Liver (tissue), 9 donors: ENCODE measurements around the gene TMEM165. TPM values are rescaled to one million over a fixed set of nuclear protein-coding genes. Genes with fewer than 3 reads are reported as not detected.

Source experiments
- DNase-seq: peaks from one replicate; pipeline ENCODE4 v3.0.0-alpha.2; 2017; ENCODE audit warnings: low spot score
- H3K27ac ChIP-seq, 2 donors: one replicate each; pipeline ENCODE4 v1.7.0; 2013; ENCODE audit warnings: inconsistent platforms in 2 of 2, low read length in 2 of 2, control low read depth in 1 of 2, low read depth in 1 of 2, mild to moderate bottlenecking in 1 of 2
- H3K27me3 ChIP-seq, 4 donors: one replicate each; pipeline versions ENCODE4 v1.6.1 to v1.7.0; 2013; ENCODE audit warnings: low read length in 3 of 4, inconsistent platforms in 1 of 4, mild to moderate bottlenecking in 1 of 4, moderate library complexity in 1 of 4; ENCODE audit not compliant: control insufficient read depth in 4 of 4, insufficient read depth in 4 of 4
- H3K36me3 ChIP-seq, 4 donors: one replicate each; pipeline versions ENCODE4 v1.6.1 to v1.7.0; 2013; ENCODE audit warnings: low read length in 3 of 4, mild to moderate bottlenecking in 3 of 4, low read depth in 1 of 4, moderate library complexity in 1 of 4; ENCODE audit not compliant: control insufficient read depth in 4 of 4, insufficient read depth in 3 of 4
- H3K4me1 ChIP-seq, 4 donors: one replicate each; pipeline versions ENCODE4 v1.6.1 to v1.7.0; 2013; ENCODE audit warnings: low read length in 3 of 4, mild to moderate bottlenecking in 3 of 4, moderate library complexity in 1 of 4; ENCODE audit not compliant: control insufficient read depth in 4 of 4, insufficient read depth in 4 of 4
- H3K4me3 ChIP-seq, 3 donors: one replicate each; pipeline versions ENCODE4 v1.6.1 to v1.7.0; 2013; ENCODE audit warnings: low read length in 3 of 3, control low read depth in 1 of 3, low read depth in 1 of 3, mild to moderate bottlenecking in 1 of 3
- H3K9ac ChIP-seq, 2 donors: one replicate each; pipeline ENCODE4 v1.7.0; 2013; ENCODE audit warnings: low read length in 2 of 2, mild to moderate bottlenecking in 2 of 2, moderate library complexity in 2 of 2, control low read depth in 1 of 2, low read depth in 1 of 2
- H3K9me3 ChIP-seq, 4 donors: one replicate each; pipeline versions ENCODE4 v1.6.1 to v1.7.0; 2013; ENCODE audit warnings: low read length in 3 of 4; ENCODE audit not compliant: control insufficient read depth in 4 of 4
- EGR1 ChIP-seq, 2 donors: IDR thresholded peaks; 2 replicates each; pipeline ENCODE4 v1.6.1; 2016 to 2018; ENCODE audit warnings: antibody characterized with exemption in 2 of 2, low read depth in 2 of 2
- FOXA1 ChIP-seq: IDR thresholded peaks from 2 replicates; pipeline ENCODE4 v1.6.1; 2016; ENCODE audit warnings: antibody characterized with exemption
- FOXA2 ChIP-seq: IDR thresholded peaks from 2 replicates; pipeline ENCODE4 v1.6.1; 2016; ENCODE audit warnings: antibody characterized with exemption
- GABPA ChIP-seq, 2 donors: IDR thresholded peaks in 1 of 2; conservative IDR thresholded peaks in 1 of 2; 2 replicates each; pipeline ENCODE4 v1.6.1; 2016; ENCODE audit warnings: antibody characterized with exemption in 2 of 2, mild to moderate bottlenecking in 1 of 2, moderate library complexity in 1 of 2
- HNF4A ChIP-seq, 2 donors: conservative IDR thresholded peaks; 2 replicates each; pipeline ENCODE4 v1.6.1; 2016; ENCODE audit warnings: antibody characterized with exemption in 2 of 2, mild to moderate bottlenecking in 2 of 2
- HNF4G ChIP-seq: IDR thresholded peaks from 2 replicates; pipeline ENCODE4 v1.6.1; 2016; ENCODE audit warnings: antibody characterized with exemption
- JUND ChIP-seq, 2 donors: IDR thresholded peaks; 2 replicates each; pipeline ENCODE4 v1.6.1; 2016; ENCODE audit warnings: antibody characterized with exemption in 2 of 2
- NR2F2 ChIP-seq: IDR thresholded peaks from 2 replicates; pipeline ENCODE4 v1.6.1; 2016; ENCODE audit warnings: antibody characterized with exemption
- RAD21 ChIP-seq, 2 donors: IDR thresholded peaks; 2 replicates each; pipeline ENCODE4 v1.6.1; 2016; ENCODE audit warnings: antibody characterized with exemption in 2 of 2, mild to moderate bottlenecking in 2 of 2
- SP1 ChIP-seq: IDR thresholded peaks from 2 replicates; pipeline ENCODE4 v1.6.1; 2018; ENCODE audit warnings: antibody characterized with exemption, mild to moderate bottlenecking
- YY1 ChIP-seq: IDR thresholded peaks from 2 replicates; pipeline ENCODE4 v1.6.1; 2016; ENCODE audit warnings: antibody characterized with exemption, mild to moderate bottlenecking
- WGBS: extraction: QIAGEN DNeasy Blood & Tissue Kit; methylation state at CpG from one replicate; pipeline ENCODE4 v1.1.7; 2013; 5-methylcytosine and 5-hydroxymethylcytosine counted together
- polyA plus RNA-seq, 2 donors: library from polyadenylated mRNA; stranded (reverse) in 1 of 2; unstranded in 1 of 2; fragments of 200-250 nt in 1 of 2; fragments of >200 nt in 1 of 2; fragmentation: Nextera tagmentation in 1 of 2; extraction: Ambion mirVana in 1 of 2; gene quantifications; one replicate each; pipeline versions ENCODE4 v1.2.1 to v1.2.3, GENCODE V29; 2013 to 2015
- total RNA-seq, 2 donors: library from RNA; depleted of rRNA; stranded (reverse); fragments of >200 nt; gene quantifications; one replicate each; pipeline ENCODE4 v1.2.3, GENCODE V29; 2014
- TF ChIP-seq, protein P1 (sequence below): IDR thresholded peaks from 2 replicates; pipeline ENCODE4 v1.6.1; 2016; ENCODE audit warnings: antibody characterized with exemption
- TF ChIP-seq, protein P2 (sequence below): IDR thresholded peaks from 2 replicates; pipeline ENCODE4 v1.6.1; 2016; ENCODE audit warnings: antibody characterized with exemption
- TF ChIP-seq, protein P3 (sequence below): fragments of 150-350 bp; IDR thresholded peaks from 2 replicates; pipeline ENCODE4 v1.5.1; 2017; ENCODE audit warnings: improper control_type of control experiment, low read depth, low read length; ENCODE audit not compliant: missing input control
- TF ChIP-seq, protein P4 (sequence below): IDR thresholded peaks from 2 replicates; pipeline ENCODE4 v1.6.1; 2016; ENCODE audit warnings: antibody characterized with exemption, mild to moderate bottlenecking
- TF ChIP-seq, protein P5 (sequence below): IDR thresholded peaks from 2 replicates; pipeline ENCODE4 v1.6.1; 2016; ENCODE audit warnings: antibody characterized with exemption
- donor health status: healthy.
- donor health status: healthy.
- donor health status: healthy.
- donor health status: healthy.
- donor health status: healthy.

The TMEM165 gene
- total and polyA plus RNA-seq, 4 donors, result 16.4 to 42.1 (median 29.1) TPM

DNA sequence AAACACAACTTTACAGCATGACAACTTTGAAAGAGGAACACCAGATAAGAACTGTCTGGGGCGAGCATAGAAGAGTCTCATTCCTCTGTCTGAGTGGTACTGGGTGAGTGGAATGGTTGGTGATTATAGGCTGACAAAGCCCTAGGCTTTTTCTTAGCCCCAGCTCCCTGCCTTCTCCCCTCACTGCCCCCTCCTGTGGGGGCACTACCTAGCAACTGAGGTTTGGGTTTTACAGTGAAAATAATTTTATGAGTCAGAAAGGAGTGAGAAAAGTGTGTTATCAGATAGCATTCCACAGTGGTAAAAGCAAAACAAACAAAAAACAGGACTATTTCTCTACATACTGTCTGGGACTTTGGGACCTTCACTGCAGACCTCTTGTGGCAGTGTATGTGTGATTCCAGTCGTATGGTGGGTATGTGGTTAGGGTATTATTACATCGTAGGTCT is 10.5 kb upstream of the TMEM165 start:
- Histone ChIP-seq H3K4me1 (no peaks in the 10 kb centered on the region), H3K27ac (no peak overlapping the region), H3K27me3 (no peaks in the 10 kb centered on the region), H3K36me3 (no peaks in the 10 kb centered on the region), H3K9ac (no peak overlapping the region), H3K9me3 (no peaks in the 10 kb centered on the region), H3K4me3 (no peak overlapping the region)
- no peak for DNase-seq
- WGBS, result 81% methylated on average over 3 of the region's 3 CpGs
- TF ChIP-seq FOXA1 (no peak), HNF4G (no peak), NR2F2 (no peak)
- TF ChIP-seq, protein P1, sequence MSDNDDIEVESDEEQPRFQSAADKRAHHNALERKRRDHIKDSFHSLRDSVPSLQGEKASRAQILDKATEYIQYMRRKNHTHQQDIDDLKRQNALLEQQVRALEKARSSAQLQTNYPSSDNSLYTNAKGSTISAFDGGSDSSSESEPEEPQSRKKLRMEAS, result no peak

DNA sequence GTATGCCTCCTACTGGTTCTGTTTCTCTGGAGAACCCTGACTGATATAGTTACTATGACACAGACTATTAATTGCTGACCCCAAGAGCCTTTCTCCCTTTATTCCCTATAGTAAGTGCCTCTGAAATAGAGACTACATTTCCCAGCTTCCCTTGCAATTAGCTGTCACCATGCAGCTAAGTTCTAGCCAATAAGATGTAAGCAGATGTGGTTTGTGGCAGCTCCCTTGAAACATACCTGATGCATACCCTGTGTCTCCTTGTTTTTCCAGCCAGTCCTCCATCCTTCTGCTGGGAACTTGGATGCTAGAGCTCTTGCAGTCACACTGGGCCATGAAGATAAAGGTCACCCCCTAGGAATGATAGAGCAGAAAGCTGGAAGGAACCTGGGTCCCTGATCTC is 9.7 kb upstream of the TMEM165 start:
- Histone ChIP-seq H3K4me1 (no peaks in the 10 kb centered on the region), H3K27me3 (no peaks in the 10 kb centered on the region), H3K9ac (no peak overlapping the region), H3K27ac (no peak overlapping the region), H3K4me3 (no peak overlapping the region), H3K9me3 (no peaks in the 10 kb centered on the region), H3K36me3 (no peaks in the 10 kb centered on the region)
- TF ChIP-seq FOXA1, result no peak
- TF ChIP-seq, protein P1, result no peak
- TF ChIP-seq, protein P2, sequence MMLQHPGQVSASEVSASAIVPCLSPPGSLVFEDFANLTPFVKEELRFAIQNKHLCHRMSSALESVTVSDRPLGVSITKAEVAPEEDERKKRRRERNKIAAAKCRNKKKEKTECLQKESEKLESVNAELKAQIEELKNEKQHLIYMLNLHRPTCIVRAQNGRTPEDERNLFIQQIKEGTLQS, result no peak
- no peak for TF ChIP-seq HNF4A (conservative IDR thresholded peaks at IDR 0.05)
- TF ChIP-seq, protein P3, sequence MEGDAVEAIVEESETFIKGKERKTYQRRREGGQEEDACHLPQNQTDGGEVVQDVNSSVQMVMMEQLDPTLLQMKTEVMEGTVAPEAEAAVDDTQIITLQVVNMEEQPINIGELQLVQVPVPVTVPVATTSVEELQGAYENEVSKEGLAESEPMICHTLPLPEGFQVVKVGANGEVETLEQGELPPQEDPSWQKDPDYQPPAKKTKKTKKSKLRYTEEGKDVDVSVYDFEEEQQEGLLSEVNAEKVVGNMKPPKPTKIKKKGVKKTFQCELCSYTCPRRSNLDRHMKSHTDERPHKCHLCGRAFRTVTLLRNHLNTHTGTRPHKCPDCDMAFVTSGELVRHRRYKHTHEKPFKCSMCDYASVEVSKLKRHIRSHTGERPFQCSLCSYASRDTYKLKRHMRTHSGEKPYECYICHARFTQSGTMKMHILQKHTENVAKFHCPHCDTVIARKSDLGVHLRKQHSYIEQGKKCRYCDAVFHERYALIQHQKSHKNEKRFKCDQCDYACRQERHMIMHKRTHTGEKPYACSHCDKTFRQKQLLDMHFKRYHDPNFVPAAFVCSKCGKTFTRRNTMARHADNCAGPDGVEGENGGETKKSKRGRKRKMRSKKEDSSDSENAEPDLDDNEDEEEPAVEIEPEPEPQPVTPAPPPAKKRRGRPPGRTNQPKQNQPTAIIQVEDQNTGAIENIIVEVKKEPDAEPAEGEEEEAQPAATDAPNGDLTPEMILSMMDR, result no peak
- no peak for TF ChIP-seq HNF4G
- TF ChIP-seq, protein P4, sequence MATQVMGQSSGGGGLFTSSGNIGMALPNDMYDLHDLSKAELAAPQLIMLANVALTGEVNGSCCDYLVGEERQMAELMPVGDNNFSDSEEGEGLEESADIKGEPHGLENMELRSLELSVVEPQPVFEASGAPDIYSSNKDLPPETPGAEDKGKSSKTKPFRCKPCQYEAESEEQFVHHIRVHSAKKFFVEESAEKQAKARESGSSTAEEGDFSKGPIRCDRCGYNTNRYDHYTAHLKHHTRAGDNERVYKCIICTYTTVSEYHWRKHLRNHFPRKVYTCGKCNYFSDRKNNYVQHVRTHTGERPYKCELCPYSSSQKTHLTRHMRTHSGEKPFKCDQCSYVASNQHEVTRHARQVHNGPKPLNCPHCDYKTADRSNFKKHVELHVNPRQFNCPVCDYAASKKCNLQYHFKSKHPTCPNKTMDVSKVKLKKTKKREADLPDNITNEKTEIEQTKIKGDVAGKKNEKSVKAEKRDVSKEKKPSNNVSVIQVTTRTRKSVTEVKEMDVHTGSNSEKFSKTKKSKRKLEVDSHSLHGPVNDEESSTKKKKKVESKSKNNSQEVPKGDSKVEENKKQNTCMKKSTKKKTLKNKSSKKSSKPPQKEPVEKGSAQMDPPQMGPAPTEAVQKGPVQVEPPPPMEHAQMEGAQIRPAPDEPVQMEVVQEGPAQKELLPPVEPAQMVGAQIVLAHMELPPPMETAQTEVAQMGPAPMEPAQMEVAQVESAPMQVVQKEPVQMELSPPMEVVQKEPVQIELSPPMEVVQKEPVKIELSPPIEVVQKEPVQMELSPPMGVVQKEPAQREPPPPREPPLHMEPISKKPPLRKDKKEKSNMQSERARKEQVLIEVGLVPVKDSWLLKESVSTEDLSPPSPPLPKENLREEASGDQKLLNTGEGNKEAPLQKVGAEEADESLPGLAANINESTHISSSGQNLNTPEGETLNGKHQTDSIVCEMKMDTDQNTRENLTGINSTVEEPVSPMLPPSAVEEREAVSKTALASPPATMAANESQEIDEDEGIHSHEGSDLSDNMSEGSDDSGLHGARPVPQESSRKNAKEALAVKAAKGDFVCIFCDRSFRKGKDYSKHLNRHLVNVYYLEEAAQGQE, result no peak
- TF ChIP-seq JUND (IDR thresholded peaks at IDR 0.05), result no peak
- TF ChIP-seq, protein P5, sequence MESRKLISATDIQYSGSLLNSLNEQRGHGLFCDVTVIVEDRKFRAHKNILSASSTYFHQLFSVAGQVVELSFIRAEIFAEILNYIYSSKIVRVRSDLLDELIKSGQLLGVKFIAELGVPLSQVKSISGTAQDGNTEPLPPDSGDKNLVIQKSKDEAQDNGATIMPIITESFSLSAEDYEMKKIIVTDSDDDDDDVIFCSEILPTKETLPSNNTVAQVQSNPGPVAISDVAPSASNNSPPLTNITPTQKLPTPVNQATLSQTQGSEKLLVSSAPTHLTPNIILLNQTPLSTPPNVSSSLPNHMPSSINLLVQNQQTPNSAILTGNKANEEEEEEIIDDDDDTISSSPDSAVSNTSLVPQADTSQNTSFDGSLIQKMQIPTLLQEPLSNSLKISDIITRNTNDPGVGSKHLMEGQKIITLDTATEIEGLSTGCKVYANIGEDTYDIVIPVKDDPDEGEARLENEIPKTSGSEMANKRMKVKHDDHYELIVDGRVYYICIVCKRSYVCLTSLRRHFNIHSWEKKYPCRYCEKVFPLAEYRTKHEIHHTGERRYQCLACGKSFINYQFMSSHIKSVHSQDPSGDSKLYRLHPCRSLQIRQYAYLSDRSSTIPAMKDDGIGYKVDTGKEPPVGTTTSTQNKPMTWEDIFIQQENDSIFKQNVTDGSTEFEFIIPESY, result no peak
- TF ChIP-seq FOXA2, result no peak
- TF ChIP-seq RAD21 (IDR thresholded peaks at IDR 0.05), result no peak
- TF ChIP-seq SP1, result no peak
- no peak for TF ChIP-seq GABPA (IDR thresholded peaks at IDR 0.05 in 1 of 2, conservative IDR thresholded peaks at IDR 0.05 in 1 of 2)
- TF ChIP-seq NR2F2, result no peak
- TF ChIP-seq YY1, result no peak
- no peak for TF ChIP-seq EGR1 (IDR thresholded peaks at IDR 0.05; ENCODE audit: low read depth in 2 of 2)
- no peak for DNase-seq
